Measurements from ENCODE around the gene NFKBIA.
"Not testable (repeated sequence)": the region's sequence is repeated elsewhere in the genome, so short reads cannot be mapped to it uniquely, and the experiment has no call there.

NFKBIA gene

DNA sequence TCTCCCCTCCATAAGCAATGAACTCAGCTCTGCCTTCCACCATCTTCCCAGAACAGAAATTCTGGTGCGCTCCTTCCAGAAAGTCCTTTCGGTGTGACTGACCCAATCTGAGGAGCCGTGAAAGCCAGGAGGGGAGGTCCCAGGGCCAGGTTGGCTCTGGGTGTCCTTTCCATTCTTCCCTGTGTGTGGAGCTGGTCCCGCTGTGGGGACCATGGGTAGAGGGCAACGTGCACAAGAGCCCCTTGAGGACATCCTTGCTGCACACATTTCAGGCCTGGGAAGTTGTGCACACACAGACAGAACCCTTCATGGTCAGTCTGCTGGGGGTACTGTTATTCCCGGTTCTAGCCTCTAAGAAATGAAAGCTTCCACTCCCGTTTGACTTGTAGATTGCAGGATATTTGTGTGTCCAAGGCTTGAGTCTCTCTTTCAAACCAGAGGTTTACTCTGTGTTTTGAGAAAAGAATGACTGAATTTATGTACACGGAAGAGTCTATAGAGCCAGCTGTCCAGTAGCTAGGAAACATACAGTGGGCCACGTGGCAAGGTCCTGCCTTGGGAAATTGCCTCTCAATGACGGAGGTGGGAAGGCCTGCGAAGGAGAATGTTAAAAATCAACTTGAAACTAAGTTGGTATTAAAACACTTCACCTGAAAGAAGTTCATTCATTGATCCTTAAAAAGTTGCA lies 10.1 kb downstream of the NFKBIA start:
- intact Hi-C loops (cut with DNase I) = no loop called here
- DNase-seq = peak in 1 of 10 donors; percentile 49

DNA sequence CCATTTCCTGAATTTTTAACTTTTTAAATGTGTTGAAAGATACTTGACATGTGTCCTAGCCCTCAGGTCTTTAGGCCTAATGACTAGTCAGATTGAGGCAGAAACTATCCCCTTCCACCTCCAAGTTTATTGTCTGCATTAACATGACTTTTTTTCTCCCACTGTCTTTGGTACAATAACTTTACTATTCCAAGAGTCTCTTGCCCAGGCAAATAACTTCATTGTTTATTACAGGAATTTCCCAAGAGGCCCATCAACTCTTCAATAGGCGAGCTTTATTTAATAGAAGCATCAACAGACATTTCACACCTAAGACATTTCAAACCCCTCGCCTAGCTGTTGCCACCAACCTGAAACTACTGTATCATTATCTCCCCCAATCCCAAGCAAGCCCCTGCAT lies 10.7 kb downstream of the NFKBIA start:
- intact Hi-C loops (cut with DNase I) = no loop called here
- no peak for DNase-seq

DNA sequence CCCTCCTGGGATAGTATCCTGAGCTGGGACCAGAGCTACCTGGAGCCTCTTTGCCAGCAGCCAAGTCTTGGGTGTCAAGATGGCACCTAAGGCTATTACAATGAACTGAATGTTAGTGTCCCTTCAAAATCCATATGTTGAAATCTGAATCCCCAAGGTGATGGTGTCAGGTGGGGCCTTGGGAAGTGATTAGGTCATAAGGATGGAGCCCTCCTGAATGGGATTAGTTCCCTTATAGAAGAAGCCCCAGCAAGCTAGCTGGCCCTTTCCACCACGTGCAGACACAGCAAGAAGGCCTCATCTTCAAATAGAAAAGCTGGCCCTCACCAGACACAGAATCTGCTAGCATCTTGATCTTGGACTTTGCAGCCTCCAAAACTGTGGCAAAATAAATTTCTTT lies 12.4 kb downstream of the NFKBIA start:
- intact Hi-C loops (cut with DNase I) = no loop called here
- DNase-seq = peak in 1 of 10 donors; percentile 11

DNA sequence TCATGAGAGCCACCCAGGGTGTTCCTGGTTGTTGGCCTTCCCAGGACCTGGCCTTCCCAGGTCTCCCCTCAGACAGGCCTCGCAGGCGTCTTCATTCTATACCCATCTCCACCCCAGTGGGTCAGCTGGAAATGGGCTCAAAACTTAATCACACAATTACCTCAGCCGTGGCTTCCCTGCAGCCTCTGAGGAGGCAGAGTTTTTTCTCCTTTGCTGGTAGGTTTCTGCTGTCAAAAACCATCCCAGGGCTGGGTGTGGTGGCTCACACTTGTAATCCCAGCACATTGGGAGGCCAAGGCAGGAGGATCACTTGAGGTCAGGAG lies 13.2 kb downstream of the NFKBIA start:
- intact Hi-C loops (cut with DNase I) = no loop called here
- peak in 1 of 10 donors; percentile 47 for DNase-seq

DNA sequence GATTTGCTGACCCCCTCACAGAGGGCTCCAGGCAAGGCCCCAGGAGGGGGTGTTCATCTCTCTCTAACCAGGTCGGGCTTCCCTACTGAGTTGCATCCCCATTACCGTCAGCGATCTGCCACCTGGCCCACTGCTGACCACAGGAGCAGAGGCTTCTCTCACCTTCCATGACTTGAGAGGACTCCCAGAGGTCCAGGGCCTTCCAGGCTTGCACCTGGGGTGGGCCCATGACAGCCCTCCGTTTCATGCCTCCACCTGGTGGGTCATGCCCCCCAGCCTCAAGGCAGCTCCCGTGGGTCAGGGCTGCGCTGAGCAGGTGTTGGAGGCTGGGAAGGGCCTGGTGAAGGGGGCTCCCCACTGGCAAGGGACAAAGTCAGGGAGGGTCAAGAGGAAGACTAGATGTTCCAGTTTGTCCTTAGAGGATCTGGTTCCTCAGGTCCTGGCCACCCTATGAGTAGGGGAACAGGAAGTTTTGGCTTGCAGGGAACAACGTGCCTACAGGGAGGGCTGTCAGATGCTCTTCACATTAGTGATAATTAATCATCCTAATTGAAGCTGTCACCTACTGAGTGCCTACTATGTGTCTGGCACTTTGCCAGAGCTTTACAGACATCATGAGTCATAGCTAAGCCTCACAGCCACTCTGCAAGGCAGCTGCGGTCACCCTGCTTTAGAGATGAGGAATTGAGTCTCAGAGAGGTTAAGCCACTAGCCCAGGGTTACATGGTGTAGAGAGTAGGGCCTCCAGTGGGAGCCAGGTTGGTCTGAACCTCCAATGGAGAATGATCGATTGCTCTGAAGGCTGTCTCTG lies 13.8 kb downstream of the NFKBIA start:
- peak in 1 of 10 donors; percentile 70 for DNase-seq
- intact Hi-C loops (cut with DNase I) = no loop called here

DNA sequence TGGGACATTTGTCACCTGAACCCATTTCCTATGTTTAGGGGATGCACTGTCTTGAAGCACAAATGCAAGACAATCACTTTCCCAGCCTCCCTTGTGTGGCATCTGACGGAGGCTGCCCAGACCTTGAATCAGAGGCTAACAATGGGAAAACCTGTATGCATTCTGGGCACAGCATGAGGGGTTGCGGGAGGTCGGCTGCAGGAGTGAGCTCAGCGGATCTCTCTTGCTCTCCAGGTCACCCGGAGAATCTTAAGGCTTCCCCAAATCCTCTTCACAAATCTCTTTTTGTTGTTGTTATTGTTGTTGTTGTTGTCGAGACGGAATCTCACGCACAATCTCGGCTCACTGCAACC lies 15.3 kb downstream of the NFKBIA start:
- DNase-seq = peak in 1 of 10 donors; percentile 34
- intact Hi-C loops (cut with DNase I) = no loop called here

DNA sequence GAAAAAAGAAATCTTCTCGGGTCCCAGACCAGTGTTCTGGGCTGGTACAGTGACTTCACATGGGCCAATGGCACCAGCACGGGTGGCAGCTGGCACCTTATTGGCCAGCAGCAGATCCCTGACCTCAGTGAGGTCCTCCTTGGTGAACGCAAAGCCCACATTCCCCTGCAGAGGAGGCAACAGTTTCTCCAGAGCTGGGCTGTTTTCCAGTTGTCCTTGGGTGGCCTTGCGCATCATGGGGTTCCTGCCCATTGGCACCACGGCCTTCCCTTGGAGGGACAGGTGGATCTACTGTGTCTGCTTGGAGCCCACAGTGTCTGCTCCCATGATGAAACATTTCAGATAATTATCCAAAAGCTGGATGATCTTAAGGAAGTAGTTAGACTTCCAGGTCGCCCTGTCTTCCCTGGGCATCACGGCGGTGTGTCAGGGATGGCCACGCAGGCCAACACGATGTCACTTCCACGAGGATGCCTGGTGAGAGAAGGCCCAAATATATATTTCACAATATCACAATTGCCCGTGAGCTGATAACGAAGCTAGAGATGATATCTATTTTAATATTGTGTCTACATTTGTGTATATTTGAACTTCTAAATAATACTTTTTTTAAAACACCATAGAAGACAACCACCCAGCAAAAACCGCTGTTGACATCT lies 15.8 kb downstream of the NFKBIA start:
- peak in 2 of 10 donors; percentile 5 to 34 for DNase-seq
- intact Hi-C loops (cut with DNase I) = no loop called here

DNA sequence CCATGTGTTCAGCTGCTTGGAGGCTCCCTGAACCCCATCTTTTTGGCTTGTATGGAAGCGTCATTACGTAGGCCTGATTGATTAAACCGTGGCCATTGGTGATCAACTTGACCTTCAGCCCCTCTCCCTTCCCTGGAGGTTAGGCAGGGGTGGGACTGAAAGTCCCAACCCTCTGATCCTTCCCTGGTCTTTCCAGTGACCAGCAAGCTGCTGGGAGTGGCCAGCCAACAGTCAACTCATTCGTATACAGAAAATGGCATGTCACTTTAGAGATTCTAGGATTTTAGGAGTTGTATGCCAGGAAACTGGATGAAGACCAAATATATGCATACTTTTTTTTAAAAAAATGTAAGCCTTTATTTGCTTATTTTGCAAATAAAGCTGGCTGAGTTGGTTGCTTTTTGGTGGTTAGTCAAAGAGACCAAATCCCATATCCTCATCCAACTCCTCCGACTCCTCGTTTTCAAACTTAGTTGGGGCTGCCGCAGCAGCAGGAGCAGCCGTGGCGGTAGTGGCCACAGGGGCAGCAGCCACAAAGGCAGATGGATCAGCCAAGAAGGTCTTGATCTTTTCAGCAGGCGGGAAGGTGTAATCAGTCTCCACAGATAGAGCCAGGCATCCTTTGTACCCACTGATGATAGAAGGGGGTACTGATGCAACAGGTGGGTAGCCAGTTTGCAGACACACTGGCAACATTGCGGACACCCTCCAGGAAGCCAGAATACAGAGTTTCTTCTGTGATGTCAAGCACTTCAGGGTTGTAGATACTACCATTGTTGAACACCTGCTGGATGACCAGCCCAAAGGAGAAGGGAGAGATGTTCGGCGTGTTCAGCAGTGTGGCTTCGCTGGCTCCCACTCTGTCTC lies 16.6 kb downstream of the NFKBIA start:
- peak in 1 of 10 donors; percentile 22 for DNase-seq
- intact Hi-C loops (cut with DNase I) = no loop called here

DNA sequence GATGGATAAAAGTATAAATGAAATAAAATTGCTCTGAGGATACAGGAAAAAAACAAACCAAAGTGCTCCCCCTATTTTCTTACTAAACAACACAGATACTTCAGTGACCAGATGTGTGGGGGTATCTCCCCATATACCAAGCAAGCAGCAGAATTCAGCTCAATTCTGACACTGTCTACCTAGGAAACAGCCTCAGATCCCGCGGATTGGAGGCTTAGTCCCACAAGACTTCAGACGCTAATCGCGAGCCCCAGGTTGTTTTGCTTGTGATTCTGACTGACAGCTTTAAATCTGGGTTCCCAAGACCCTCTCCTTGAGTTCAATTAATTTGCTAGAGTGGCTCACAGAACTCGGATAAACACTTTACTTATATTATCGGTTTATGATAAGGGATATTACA lies 17.3 kb downstream of the NFKBIA start:
- intact Hi-C loops (cut with DNase I) = no loop called here
- DNase-seq = peak in 1 of 10 donors; percentile 11

DNA sequence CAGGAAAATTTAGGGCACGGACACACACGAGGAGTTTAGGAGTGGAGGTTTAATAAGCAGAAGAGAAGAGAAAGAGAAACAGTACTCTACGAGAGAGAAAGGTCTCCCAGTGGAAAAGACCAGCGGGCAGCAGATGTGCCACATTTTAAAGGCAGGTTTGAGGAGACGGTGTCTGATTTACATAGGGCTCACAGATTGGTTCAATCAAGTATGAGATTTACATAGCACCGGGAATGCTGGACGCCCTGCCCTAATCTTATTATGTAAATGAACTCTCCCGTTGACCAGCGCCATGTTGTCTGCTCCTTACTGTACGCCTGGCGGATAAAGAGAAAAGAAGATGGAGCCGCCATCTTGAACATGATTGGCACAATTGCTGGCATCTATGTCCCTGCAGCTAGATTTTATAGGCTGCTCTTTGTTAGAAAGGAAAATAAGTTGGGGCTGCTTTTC lies 17.9 kb downstream of the NFKBIA start:
- intact Hi-C loops (cut with DNase I) = no loop called here
- peak in 2 of 10 donors; percentile 11 to 19 for DNase-seq

DNA sequence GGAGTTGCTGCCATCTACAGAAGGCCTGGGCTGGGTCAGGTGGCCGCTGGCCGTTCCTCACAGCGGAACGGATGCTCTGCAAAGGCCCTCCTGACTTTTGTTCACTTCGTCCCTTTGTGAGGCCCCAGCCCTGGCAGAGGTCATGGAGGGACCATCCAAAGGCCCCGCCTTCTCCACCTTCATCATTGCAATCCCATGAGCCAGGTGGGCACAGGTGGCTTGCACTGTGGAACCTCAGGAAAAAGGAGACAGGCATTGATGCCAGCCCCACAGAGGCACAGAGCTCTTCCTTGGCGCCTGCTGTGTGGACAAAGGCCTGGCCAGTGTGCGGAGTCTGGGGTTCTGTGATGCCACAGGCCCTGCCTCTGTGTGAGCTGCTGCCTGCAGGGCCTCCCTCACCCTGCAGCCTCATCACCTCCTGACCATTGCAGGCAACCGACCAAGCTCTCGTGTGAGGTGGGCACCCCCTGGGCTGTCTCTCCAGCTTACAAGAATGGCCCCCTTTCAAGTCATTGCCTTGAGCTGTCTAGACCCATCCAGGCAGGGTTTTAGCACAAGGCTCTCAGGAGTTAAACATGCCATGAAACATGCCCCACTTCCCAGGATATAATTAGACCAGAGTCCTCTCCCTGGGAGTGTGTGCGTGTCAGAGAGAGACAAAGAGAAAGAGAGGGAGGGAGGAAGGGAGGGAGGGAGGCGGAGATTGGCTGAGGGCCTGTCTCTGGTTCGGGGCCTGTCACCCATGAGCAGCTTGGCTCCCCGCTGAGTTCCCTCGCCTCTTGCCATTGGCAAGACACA lies 19.3 kb downstream of the NFKBIA start:
- intact Hi-C loops (cut with DNase I) = no loop called here
- DNase-seq = peak; percentile 65 to 97 (median 82)

DNA sequence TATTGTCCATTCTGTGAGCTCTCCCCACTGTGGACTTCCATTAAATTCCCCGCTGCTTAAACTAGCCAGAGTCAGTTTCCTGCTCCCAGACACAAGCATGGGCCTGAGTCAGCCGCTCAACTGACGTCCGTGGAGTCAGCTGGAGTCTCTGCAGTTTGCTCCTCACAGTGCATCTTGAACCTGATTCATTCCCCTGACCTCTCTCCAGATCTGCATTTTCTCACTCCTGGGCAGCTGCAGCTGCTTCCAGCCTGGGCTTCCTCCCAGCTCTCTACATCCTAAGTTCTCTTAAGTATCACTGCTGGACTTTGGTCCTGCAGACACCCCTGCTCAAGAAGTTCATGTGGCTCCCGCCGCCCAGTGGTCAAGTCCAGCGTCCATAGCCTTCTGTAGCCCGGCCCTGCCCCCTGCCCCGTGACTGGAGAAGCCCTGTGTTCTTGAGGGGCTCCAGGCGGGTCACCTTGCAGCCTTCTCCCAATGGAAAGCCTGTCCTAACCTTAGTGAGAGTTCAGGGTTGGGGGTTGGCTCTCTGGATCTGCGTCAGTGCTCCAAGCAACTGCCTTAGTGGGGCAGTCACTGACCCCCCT lies 20.0 kb downstream of the NFKBIA start:
- DNase-seq = peak in 2 of 10 donors; percentile 78 to 81
- intact Hi-C loops (cut with DNase I) = no loop called here

DNA sequence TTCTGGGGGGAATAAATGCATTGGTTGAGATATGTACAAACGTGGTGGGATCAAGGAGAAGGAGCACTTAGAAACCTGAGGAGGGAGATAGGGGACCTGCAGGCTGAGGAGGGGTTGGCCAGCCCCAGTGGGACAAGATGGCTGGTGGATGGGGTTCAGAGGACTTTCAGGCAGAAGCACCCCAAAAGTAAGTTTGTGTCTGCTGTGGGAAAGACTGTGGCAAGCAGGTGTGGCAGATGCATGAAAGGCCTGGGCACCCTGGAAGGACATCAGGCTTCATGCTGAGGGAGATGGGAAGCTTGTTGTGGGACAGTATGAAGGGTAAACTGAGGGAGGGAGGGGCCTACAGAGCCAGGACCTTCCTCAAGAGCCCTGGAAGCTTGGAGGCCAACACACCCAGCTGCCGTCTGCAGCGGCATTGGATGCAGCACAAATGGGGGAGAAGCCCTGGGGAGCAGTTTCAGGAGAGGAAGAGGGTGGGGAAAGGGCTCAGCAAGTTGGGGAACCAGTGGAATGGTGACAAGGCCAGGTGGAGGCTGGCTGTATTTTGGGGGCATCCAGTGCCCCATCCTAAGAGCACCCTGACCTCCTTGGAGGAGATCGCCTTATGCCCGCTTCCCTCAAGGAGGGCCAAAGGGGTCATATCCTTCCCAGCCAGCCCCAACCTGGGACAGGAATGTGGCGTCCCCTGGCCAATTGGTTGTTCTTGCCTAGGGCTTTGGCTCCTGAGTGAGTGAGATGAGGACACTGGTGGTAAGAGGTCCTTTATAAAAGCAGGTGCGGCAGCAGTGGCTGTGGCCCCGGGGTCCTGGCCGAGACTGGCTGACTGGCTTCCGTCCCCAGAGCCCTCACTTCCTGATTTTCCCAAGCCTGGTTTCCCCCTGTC lies 20.7 kb downstream of the NFKBIA start:
- intact Hi-C loops (cut with DNase I) = no loop called here
- DNase-seq = peak in 1 of 10 donors; percentile 80

DNA sequence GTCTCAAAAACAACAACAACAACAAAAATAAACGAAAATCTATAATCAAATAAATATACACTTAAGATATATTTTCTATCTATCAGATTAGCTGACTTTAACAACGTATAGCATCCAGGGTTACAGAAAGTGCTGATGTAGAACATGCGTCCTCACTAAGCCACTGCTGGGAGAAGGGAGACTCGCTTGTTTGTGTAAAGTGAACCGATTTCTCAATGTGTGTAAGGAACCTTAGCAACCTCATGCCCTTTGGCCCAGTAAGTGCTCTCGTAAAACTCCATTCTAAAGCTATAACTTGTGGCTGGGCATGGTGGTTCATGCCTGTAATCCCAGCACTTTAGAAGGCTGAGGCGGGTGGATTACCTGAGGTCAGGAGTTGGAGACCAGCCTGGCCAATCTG lies 23.8 kb downstream of the NFKBIA start:
- intact Hi-C loops (cut with DNase I) = no loop called here
- no peak for DNase-seq

DNA sequence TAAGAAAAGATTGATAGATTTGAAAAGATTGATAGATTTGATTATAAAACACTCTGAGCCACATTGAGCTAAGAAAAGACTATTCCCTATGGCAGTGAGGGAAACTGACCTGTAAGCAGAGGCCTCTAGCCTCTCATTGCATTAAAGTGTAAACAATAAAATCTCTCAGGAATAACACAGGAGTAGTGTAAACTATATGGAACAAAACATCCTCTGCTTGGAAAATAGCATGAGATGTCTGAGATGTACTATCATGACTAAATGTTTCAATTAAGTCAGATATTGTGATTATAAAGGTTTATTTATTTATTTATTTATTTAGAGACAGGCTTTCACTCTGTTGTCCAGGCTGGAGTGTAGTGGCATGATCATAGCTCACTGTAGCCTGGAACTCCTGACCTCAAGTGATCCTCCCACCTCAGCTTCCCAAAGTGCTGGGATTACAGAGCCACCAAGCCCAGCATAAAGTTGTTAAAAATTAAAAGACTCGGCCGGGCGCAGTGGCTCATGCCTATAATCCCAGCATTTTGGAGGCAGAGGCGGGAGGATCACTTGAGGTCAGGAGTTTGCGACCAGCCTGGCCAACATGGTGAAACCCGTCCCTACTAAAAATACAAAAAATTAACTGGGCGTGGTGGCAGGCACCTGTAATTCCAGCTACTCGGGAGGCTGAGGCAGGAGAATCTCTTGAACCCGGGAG lies 25.2 kb downstream of the NFKBIA start:
- peak in 2 of 10 donors; percentile 5 to 33 for DNase-seq
- intact Hi-C loops (cut with DNase I) = not testable (repeated sequence)

DNA sequence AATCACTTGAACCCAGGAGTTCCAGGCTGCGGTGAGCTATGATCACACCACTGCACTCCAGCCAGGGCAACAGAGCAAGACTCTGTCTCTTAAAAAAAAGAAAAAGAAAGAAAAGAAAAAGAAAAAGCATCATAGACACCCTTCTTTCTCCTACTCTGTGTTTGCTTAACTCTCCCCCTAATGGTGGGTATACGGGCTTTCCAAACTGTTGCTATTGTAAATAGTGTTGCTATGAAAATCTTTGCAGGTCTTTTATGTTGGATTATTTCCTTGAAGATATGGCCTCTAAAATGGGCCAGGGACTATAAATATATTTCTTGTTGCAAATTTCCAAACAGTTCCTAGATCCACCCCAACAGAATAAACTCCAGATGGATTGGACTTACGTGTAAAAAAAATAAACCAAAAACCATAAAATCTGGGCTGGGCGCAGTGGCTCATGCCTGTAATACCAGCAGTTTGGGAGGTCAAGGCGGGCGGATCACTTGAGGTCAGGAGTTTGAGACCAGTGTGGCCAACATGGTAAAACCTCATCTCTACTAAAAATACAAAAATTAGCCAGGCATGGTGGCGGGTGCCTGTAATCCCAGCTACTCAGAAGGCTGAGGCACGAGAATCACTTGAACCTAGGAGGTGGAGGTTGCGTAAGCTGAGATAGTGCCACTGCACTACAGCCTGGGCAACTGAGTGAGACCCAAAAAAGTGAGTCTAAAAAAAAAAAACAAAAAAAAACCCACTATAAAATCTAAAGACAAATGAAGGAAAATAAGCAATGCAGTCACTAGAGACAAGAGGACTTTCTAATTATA lies 25.9 kb downstream of the NFKBIA start:
- intact Hi-C loops (cut with DNase I) = no loop called here
- peak in 2 of 10 donors; percentile 18 to 26 for DNase-seq

DNA sequence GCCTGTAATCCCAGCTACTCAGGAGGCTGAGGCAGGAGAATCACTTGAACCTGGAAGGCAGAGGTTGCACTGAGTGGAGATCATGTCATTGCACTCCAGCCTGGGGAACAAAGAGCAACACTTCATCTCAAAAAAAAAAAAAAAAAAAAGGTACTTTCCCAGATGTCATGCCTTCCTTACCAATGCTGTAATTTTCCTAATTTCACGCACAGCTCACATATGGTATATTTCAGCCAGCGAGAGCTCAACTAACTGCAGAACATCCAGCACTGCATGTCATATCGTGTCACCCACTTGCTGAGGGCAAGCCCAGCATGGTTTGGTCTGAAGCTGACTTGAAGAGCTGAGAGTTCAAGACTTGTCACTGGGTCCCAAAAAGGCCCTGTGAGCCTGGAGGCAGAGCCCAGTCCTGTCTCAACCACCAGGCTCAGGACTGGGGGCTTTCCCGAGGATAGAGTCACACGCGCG lies 29.0 kb downstream of the NFKBIA start:
- peak in 2 of 10 donors; percentile 40 to 50 for DNase-seq
- intact Hi-C loops (cut with DNase I) = no loop called here

Data from posterior cingulate gyrus (tissue), 11 donors.